ENCODE measurements around the gene PKDCC. TPM values are rescaled to one million over a fixed set of nuclear protein-coding genes. Genes with fewer than 3 reads are reported as not detected.

Gene PKDCC
- total RNA-seq, 1 donor from 2014 or later = 959 TPM

GRCh38 chr2:42086500-42086953 is 38.7 kb downstream of the PKDCC start:
- H3K27ac Mint-ChIP-seq (ENCODE audit: unreplicated experiment) = peak overlapping the region; percentile 62
- H3K9me3 Mint-ChIP-seq (ENCODE audit: unreplicated experiment) = peaks cover 4% of the 10 kb centered on the region
- peaks cover 10% of the 10 kb centered on the region for H3K4me1 Mint-ChIP-seq (ENCODE audit: low read depth, unreplicated experiment)
- peak; percentile 56 for TF ChIP-seq CTCF (IDR thresholded peaks at IDR 0.05; ENCODE audit: partially characterized antibody, unreplicated experiment)
- DNase-seq = peak; percentile 47
- H3K27me3 Mint-ChIP-seq (ENCODE audit: unreplicated experiment) = no peaks in the 10 kb centered on the region
- H3K4me3 Mint-ChIP-seq (ENCODE audit: unreplicated experiment) = no peak overlapping the region
- no peaks in the 10 kb centered on the region for H3K36me3 Mint-ChIP-seq (ENCODE audit: unreplicated experiment)

- TF ChIP-seq CTCF (IDR thresholded peaks at IDR 0.05; ENCODE audit: partially characterized antibody, unreplicated experiment) = no peak
- no peaks in the 10 kb centered on the region for H3K36me3 Mint-ChIP-seq (ENCODE audit: unreplicated experiment)
- DNase-seq = no peak
- peaks cover 4% of the 10 kb centered on the region for H3K9me3 Mint-ChIP-seq (ENCODE audit: unreplicated experiment)
- H3K4me1 Mint-ChIP-seq (ENCODE audit: low read depth, unreplicated experiment) = peaks cover 10% of the 10 kb centered on the region
- no peak overlapping the region for H3K27ac Mint-ChIP-seq (ENCODE audit: unreplicated experiment)
- H3K27me3 Mint-ChIP-seq (ENCODE audit: unreplicated experiment) = no peaks in the 10 kb centered on the region
- H3K4me3 Mint-ChIP-seq (ENCODE audit: unreplicated experiment) = no peak overlapping the region
These were observed 39.5 kb downstream of the PKDCC start for GRCh38 chr2:42087137-42087856.

GRCh38 chr2:42087857-42088195 is 40.0 kb downstream of the PKDCC start:
- no peak for TF ChIP-seq CTCF (IDR thresholded peaks at IDR 0.05; ENCODE audit: partially characterized antibody, unreplicated experiment)
- Mint-ChIP-seq H3K36me3 (ENCODE audit: unreplicated experiment) (no peaks in the 10 kb centered on the region), H3K27ac (ENCODE audit: unreplicated experiment) (no peak overlapping the region), H3K9me3 (ENCODE audit: unreplicated experiment) (peaks cover 4% of the 10 kb centered on the region), H3K27me3 (ENCODE audit: unreplicated experiment) (no peaks in the 10 kb centered on the region), H3K4me1 (ENCODE audit: low read depth, unreplicated experiment) (peaks cover 10% of the 10 kb centered on the region), H3K4me3 (ENCODE audit: unreplicated experiment) (no peak overlapping the region)
- DNase-seq = no peak

GRCh38 chr2:42089340-42089925 is 41.6 kb downstream of the PKDCC start:
- peaks cover 7% of the 10 kb centered on the region for H3K4me1 Mint-ChIP-seq (ENCODE audit: low read depth, unreplicated experiment)
- H3K27me3 Mint-ChIP-seq (ENCODE audit: unreplicated experiment) = no peaks in the 10 kb centered on the region
- peak; percentile 79 for DNase-seq
- H3K27ac Mint-ChIP-seq (ENCODE audit: unreplicated experiment) = no peak overlapping the region
- peak; percentile 90 for TF ChIP-seq CTCF (IDR thresholded peaks at IDR 0.05; ENCODE audit: partially characterized antibody, unreplicated experiment)
- no peaks in the 10 kb centered on the region for H3K36me3 Mint-ChIP-seq (ENCODE audit: unreplicated experiment)
- no peak overlapping the region for H3K4me3 Mint-ChIP-seq (ENCODE audit: unreplicated experiment)
- peaks cover 5% of the 10 kb centered on the region for H3K9me3 Mint-ChIP-seq (ENCODE audit: unreplicated experiment)

- Mint-ChIP-seq H3K27me3 (ENCODE audit: unreplicated experiment) (no peaks in the 10 kb centered on the region), H3K4me3 (ENCODE audit: unreplicated experiment) (no peak overlapping the region), H3K4me1 (ENCODE audit: low read depth, unreplicated experiment) (peaks cover 7% of the 10 kb centered on the region), H3K36me3 (ENCODE audit: unreplicated experiment) (no peaks in the 10 kb centered on the region), H3K9me3 (ENCODE audit: unreplicated experiment) (peaks cover 5% of the 10 kb centered on the region), H3K27ac (ENCODE audit: unreplicated experiment) (no peak overlapping the region)
- DNase-seq = no peak
- no peak for TF ChIP-seq CTCF (IDR thresholded peaks at IDR 0.05; ENCODE audit: partially characterized antibody, unreplicated experiment)
These were observed 42.4 kb downstream of the PKDCC start for GRCh38 chr2:42090216-42090615.
